GM12873 (cell line): Measurements from ENCODE around the gene TLCD3B.

Experiments
- TF ChIP-seq, protein P1 (sequence below): IDR thresholded peaks from 2 replicates; pipeline ENCODE4 v1.5.1; 2012; ENCODE audit warnings: low read depth, mild to moderate bottlenecking, moderate library complexity, low read length, control low read depth; ENCODE audit not compliant: insufficient read depth; ENCODE audit errors: missing control alignments

TLCD3B gene

DNA sequence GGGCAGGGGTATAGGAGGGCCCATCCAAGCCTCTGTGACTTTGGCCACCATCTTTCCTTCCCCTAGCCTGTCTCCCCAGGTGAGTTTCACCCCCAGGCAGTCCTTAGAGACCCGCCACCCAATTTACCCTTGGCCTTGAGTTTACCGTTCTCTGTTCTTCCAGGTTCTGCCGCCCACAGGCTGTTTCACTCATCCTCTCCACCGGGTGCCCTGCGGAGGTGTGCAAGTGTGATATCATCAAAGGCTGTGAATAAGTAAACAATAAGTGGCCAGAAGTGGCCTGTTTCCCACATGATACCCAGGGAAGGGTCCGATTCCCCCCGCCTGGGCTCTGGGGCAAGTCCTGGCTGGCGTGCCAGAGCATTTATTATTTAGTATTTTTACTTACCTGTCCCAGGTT lies 15.1 kb upstream of the TLCD3B start:
- TF ChIP-seq, protein P1, sequence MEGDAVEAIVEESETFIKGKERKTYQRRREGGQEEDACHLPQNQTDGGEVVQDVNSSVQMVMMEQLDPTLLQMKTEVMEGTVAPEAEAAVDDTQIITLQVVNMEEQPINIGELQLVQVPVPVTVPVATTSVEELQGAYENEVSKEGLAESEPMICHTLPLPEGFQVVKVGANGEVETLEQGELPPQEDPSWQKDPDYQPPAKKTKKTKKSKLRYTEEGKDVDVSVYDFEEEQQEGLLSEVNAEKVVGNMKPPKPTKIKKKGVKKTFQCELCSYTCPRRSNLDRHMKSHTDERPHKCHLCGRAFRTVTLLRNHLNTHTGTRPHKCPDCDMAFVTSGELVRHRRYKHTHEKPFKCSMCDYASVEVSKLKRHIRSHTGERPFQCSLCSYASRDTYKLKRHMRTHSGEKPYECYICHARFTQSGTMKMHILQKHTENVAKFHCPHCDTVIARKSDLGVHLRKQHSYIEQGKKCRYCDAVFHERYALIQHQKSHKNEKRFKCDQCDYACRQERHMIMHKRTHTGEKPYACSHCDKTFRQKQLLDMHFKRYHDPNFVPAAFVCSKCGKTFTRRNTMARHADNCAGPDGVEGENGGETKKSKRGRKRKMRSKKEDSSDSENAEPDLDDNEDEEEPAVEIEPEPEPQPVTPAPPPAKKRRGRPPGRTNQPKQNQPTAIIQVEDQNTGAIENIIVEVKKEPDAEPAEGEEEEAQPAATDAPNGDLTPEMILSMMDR = no peak

DNA sequence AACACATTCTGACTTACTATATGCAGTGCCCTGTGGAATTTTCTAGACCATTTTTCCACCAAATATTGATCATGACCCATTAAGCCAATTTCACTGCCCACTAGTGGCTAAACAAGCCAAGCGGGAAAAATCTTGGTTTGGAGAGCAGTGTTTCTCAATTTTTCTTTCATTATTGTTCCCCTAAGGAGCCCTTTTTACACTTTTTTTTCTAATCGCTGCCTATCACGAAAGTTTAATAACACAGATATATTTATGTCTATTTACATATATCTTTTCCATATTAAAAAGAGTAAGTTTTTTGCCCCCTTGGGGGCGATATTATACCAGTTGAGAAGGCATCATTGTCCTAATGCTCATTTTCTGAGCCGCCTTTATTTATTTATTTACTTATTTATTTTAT lies 10.8 kb upstream of the TLCD3B start:
- TF ChIP-seq, protein P1 = peak; percentile 27

DNA sequence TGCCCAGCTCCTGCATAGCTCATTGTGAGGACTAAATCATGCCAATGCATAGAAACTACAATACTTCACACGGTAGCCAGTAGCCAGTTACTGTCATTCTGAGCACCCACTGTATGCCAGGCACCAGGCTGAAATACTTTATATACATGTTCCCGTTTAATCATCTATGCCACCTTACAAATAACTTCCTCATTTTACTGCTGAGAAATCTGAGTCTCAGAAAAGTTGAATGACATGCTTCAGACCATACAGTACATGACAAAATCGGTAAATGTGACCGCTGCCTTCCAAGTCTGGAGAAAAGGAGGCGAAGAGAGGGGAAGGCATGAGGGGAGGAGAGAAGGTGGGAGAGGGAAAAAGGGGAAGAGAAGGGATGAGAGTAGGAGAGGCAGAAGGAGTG lies 9.2 kb upstream of the TLCD3B start:
- TF ChIP-seq, protein P1 = no peak

DNA sequence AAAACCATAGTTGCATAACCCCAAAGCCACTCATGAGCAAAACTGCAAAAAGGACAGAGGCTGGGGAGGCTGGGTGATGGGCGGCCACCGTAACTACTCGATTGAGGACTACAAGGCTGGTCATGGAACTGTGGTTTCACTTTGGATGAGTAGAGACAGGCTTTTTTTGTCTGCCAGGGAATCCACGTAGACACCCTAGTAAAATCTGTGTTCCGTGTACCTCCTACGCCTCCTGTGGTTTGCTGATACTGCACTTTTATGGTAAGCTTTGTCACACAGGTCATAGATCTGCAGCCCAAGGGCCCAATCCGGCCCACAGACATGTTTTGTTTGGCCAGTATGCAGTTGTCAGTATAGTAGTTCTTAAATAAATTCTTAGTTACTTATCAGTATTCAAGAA lies 2.2 kb upstream of the TLCD3B start:
- TF ChIP-seq, protein P1 = no peak

DNA sequence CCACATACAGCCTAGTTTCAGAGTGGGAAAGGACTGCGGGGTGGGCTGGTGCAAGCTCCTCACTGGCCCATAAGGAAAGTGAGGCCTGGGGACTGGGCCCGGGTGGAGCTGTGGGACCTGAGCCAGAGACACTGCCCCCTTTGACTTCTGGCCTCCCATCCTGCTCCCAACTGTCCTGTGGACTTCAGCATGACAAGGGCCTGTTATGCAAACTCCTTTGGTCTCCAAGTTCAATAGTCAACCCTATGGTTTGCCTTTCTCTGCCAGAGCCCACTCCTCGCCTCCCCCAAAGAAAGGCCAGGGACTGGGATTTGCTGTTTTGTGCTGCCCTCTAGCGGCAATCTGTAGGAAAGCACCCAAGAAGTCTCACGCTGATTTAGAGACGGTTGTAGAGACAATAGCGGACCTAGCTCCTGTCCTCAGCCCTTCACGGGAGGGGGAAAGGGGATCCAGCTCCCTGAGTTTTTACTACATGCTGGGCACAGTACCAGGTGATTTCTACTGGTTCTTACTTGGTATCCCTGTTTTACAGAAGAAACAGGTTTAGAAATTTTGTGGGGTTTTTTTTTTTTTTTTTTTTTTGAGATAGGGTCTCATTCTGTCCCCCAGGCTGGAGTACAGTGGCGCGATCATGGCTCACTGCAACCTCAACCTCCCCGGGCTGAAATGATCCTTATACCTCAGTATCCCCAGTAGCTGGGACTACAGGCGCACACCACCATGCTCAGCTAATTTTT lies 1.2 kb upstream of the TLCD3B start:
- TF ChIP-seq, protein P1 = peak; percentile 85

DNA sequence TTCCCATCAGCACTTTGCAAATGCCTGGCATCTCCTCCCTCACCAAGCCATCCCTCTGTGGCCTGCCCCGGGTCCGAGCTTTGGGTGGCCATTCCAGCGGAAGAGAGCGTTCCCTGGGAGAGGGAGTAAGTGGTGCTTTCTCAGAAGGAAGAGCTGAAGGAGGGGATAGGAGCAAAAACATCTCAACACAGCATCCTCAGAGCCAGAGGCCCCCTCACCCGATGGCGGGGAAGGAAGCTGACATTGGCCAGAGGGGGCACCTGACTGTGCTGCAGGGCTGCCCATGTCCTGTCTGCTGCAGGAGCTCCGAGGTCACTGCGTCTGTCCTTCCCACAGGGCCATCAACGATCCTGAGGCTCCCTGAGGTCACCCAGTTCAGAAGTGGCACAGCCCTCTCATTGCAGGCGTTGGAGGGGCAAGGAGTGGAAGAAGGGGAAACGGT lies 427 bp upstream of the TLCD3B start:
- TF ChIP-seq, protein P1 = no peak

DNA sequence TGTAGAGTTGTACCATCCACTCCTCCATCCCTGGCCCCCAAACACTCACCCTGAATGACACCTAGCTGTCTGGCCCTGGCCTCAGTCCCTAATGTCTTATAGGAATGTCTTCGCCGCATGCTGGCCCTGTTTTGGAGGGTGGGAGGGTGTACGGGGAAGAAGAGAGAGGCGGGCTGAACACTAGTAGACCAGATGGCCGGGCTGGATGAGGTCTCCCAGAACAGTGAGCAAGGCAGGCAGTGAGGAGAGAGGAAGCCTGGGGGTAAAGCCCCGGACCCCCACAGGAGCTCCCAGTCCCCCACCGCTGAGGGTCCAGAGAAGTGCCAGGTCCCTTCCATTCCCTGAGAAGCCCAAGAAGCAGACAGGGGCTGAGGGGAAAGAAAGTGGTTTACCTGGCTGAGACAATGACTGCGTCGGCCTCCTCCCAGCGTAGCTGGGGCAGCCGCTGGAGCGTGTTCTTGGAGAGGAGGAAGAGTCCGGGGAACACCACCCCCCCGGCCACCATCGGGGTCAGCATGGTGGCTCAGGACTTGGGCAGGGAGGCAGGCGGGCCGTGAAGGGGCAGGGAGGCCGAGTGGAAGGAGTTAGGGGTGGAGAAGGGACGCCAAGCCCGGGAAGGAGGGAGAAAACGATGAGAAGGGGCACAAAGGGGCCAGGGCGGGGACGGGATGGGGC lies 923 bp downstream of the TLCD3B start:
- TF ChIP-seq, protein P1 = no peak
